Esophagus squamous epithelium (tissue), 4 donors: ENCODE results near the gene TJP3.

Source experiments
- CTCF ChIP-seq, 6 experiments: fragments of 450-650 bp in 4 of 6; fragments of 200-600 bp in 2 of 6; sonication (generic) in 2 of 6; IDR thresholded peaks; one replicate each; pipeline ENCODE4 v1.5.1; 2016 to 2019; ENCODE audit warnings: antibody characterized with exemption in 6 of 6, mild to moderate bottlenecking in 4 of 6, moderate library complexity in 4 of 6
- POLR2A ChIP-seq, 4 donors: fragments of 450-650 bp; IDR thresholded peaks; one replicate each; pipeline ENCODE4 v1.6.1; 2017; ENCODE audit warnings: antibody characterized with exemption in 4 of 4, mild to moderate bottlenecking in 4 of 4, moderate library complexity in 3 of 4

DNA sequence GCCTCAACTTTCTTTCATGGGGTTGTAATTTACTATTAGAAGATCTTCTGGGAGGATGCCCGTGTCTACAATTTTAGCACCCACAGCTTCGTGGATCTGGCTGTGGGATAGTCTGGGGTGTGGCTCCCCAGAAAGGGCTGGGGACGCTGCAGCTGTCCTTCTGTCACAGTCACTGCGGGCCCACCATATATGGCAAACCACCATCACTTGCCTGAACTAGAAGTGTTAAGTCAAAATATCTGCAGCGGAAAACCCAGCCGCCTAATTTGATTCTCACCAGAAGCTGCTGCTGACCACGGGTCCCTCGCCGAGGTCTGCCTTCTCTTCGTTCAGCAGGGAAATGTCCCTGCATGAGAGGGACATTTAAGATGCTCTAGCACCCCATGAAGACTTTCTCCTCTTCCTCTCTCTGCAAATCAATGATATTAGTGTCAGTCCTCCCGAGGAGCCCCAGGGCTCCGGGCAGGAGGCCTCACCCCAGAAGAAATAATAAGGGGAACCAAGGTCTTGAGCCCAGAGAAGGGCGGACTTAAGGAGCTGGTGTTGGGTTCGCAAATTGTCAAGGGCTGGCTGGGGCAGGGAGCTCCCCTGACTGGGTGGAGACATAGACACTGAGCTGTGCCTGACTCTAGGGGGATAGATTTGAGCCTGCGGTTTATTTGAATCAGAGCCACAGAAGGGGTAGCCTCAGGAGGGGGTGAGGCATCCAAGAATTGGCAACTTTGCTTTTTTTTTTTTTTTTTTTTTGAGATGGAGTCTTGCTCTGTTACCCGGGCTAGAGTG lies 81.0 kb downstream of the TJP3 start:
- TF ChIP-seq CTCF (IDR thresholded peaks at IDR 0.05) (no peak), POLR2A (IDR thresholded peaks at IDR 0.05) (no peak)
